Measurements from ENCODE around the gene GPRIN2.
"Not testable (repeated sequence)": the region's sequence is repeated elsewhere in the genome, so short reads cannot be mapped to it uniquely, and the experiment has no call there.

GPRIN2 gene

GRCh38 chr10:46534828-46535524, 21.5 kb downstream of the GPRIN2 start:
- DNase-seq: no peak

- DNase-seq: not testable (repeated sequence)
Measured at GRCh38 chr10:46532256-46532655, 24.2 kb downstream of the GPRIN2 start.

- DNase-seq: no peak
Measured at GRCh38 chr10:46530249-46531186, 25.9 kb downstream of the GPRIN2 start.

GRCh38 chr10:46529742-46530141, 26.7 kb downstream of the GPRIN2 start:
- not testable (repeated sequence) for DNase-seq

- DNase-seq: no peak
Measured at GRCh38 chr10:46528675-46529615, 27.5 kb downstream of the GPRIN2 start.

- no peak for DNase-seq
Measured at GRCh38 chr10:46528171-46528671, 28.2 kb downstream of the GPRIN2 start.

- DNase-seq: no peak
Measured at GRCh38 chr10:46527241-46527811, 29.1 kb downstream of the GPRIN2 start.

GRCh38 chr10:46526682-46527038, 29.8 kb downstream of the GPRIN2 start:
- DNase-seq: no peak

- DNase-seq: peak; percentile 1
Measured at GRCh38 chr10:46525824-46526681, 30.4 kb downstream of the GPRIN2 start.

- peak; percentile 2 for DNase-seq
Measured at GRCh38 chr10:46525177-46525823, 31.2 kb downstream of the GPRIN2 start.

GRCh38 chr10:46524472-46525176, 31.8 kb downstream of the GPRIN2 start:
- peak; percentile 1 for DNase-seq

- peak; percentile 1 for DNase-seq
Measured at GRCh38 chr10:46523962-46524471, 32.4 kb downstream of the GPRIN2 start.

- peak; percentile 1 for DNase-seq
Measured at GRCh38 chr10:46523119-46523961, 33.1 kb downstream of the GPRIN2 start.

GRCh38 chr10:46522295-46523118, 34.0 kb downstream of the GPRIN2 start:
- DNase-seq: peak; percentile 0

GRCh38 chr10:46520941-46521340, 35.5 kb downstream of the GPRIN2 start:
- peak; percentile 1 for DNase-seq

GRCh38 chr10:46520381-46520780, 36.1 kb downstream of the GPRIN2 start:
- DNase-seq: peak; percentile 0

- DNase-seq: peak; percentile 0
Measured at GRCh38 chr10:46518028-46518725, 38.3 kb downstream of the GPRIN2 start.

All from stimulated activated CD4-positive, alpha-beta T cell treated with anti-CD3 and anti-CD28 coated beads, Interleukin-1b, Interleukin-23, amount 100 ng/mL, for 48 hours (primary cell).